ENCODE measurements around the gene UNC13D.

DNA sequence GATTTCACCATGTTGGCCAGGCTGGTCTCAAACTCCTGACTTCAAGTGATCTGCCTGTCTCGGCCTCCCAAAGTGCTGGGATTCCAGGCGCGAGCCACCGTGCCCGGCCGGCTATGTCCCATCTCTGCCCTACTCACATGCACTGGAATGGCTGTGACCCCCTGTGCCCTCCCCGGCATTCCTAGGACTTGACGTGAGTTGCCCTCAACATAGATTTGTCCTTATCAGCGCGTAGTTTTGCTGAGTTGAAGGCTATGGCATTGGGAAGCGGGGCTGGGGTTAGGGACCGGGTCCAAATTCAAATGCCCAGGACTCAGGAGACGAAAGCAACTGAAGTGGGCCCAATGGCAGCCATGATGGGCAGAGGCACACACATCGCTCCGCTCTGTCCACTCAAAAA, 5.8 kb downstream of the UNC13D start:
- no peak for TF ChIP-seq RARB (CRISPR knock-in tag; IDR thresholded peaks at IDR 0.05)
- no peak for TF ChIP-seq ZFP3 (CRISPR knock-in tag; IDR thresholded peaks at IDR 0.05)
- TF ChIP-seq, protein P1, sequence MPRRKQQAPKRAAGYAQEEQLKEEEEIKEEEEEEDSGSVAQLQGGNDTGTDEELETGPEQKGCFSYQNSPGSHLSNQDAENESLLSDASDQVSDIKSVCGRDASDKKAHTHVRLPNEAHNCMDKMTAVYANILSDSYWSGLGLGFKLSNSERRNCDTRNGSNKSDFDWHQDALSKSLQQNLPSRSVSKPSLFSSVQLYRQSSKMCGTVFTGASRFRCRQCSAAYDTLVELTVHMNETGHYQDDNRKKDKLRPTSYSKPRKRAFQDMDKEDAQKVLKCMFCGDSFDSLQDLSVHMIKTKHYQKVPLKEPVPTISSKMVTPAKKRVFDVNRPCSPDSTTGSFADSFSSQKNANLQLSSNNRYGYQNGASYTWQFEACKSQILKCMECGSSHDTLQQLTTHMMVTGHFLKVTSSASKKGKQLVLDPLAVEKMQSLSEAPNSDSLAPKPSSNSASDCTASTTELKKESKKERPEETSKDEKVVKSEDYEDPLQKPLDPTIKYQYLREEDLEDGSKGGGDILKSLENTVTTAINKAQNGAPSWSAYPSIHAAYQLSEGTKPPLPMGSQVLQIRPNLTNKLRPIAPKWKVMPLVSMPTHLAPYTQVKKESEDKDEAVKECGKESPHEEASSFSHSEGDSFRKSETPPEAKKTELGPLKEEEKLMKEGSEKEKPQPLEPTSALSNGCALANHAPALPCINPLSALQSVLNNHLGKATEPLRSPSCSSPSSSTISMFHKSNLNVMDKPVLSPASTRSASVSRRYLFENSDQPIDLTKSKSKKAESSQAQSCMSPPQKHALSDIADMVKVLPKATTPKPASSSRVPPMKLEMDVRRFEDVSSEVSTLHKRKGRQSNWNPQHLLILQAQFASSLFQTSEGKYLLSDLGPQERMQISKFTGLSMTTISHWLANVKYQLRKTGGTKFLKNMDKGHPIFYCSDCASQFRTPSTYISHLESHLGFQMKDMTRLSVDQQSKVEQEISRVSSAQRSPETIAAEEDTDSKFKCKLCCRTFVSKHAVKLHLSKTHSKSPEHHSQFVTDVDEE (CRISPR knock-in tag; IDR thresholded peaks at IDR 0.05): no peak

Measured in SK-N-SH treated with all-trans-retinoic acid at 6 μM for 48 hours (cell line).